HG02970 (cell line): ENCODE measurements around the gene FAM222B.
"Not testable (repeated sequence)": the region's sequence is repeated elsewhere in the genome, so short reads cannot be mapped to it uniquely, and the experiment has no call there.

Experiments used
- ATAC-seq: cut with Tn5 transposase; IDR thresholded peaks from one replicate; pipeline ENCODE4 v1.9.1; 2021; ENCODE audit warnings: mild to moderate bottlenecking, moderate library complexity, moderate number of reproducible peaks; ENCODE audit not compliant: unreplicated experiment, low FRiP score

FAM222B gene

GRCh38 chr17:28842282-28843012, at the start of gene FAM222B:
Gene FAM222B (minus strand): TSS chr17:28842790. CDS start chr17:28766667, 76,123 bp downstream.
- peak; percentile 81 for ATAC-seq

DNA sequence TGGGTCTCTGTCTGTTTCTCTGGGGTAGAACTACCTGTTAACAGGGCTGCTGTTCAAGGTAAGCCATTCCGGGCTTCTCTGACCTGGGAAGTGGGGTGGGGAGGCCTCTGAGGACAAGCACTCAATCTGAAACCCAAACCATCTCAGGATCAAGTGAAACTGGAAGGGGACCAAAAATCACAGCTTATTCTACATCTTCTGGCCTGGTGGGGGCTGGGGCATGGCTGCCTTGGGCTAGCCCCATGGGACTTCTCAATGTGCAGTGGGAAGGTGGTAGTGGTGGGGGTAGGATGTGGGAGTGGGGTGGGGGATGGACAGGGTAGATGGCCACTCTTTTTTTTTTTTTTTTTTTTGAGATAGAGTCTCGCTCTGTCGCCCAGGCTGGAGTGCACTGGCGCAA, 49.4 kb upstream of the FAM222B start:
- no peak for ATAC-seq

GRCh38 chr17:28891201-28891600, 48.6 kb upstream of the FAM222B start:
- no peak for ATAC-seq

DNA sequence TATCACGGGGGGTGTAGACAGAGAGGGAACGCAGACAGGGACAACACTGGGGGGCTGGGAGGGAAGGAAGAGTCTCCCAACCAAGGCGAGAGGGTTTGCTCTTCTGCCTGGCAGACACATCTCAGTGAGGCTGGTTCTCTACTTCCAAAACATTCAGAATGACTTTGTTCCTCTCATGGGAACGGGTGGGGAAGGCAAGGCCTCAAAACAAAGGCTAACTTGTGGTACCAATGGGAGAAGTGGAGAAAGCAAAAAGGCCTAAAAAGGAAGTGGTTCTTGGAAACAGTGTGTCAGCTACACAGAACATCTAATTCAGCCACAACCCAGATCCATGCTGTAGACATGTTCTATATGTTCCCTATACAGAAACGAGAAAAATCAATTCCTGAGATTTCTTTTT, 47.4 kb upstream of the FAM222B start:
- ATAC-seq, result no peak

- no peak for ATAC-seq
Measured at GRCh38 chr17:28888832-28889231, 46.2 kb upstream of the FAM222B start.

- no peak for ATAC-seq
Measured at GRCh38 chr17:28887871-28888471, 45.4 kb upstream of the FAM222B start.

- no peak for ATAC-seq
Measured at GRCh38 chr17:28885951-28886350, 43.4 kb upstream of the FAM222B start.

DNA sequence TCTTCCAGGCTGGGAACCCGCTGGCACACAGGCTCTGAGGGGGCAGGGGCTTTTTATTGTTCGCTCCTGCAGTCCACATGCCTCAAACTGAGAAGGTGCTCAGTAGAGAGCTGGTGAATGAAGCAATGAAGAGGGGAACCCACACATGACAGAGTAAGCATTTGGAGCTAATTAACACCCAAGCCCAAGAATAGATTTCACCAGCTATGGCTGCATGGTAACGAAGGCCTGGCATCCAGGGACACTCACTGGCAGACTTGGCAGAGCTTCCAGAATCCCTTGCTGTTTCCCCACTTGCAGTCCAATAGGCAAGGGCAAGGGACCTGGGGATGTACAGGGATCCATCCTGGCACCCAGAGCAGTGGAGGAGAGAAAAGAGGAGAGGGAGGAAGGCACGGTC, 42.8 kb upstream of the FAM222B start:
- no peak for ATAC-seq

GRCh38 chr17:28883967-28884702, 41.5 kb upstream of the FAM222B start:
- no peak for ATAC-seq

DNA sequence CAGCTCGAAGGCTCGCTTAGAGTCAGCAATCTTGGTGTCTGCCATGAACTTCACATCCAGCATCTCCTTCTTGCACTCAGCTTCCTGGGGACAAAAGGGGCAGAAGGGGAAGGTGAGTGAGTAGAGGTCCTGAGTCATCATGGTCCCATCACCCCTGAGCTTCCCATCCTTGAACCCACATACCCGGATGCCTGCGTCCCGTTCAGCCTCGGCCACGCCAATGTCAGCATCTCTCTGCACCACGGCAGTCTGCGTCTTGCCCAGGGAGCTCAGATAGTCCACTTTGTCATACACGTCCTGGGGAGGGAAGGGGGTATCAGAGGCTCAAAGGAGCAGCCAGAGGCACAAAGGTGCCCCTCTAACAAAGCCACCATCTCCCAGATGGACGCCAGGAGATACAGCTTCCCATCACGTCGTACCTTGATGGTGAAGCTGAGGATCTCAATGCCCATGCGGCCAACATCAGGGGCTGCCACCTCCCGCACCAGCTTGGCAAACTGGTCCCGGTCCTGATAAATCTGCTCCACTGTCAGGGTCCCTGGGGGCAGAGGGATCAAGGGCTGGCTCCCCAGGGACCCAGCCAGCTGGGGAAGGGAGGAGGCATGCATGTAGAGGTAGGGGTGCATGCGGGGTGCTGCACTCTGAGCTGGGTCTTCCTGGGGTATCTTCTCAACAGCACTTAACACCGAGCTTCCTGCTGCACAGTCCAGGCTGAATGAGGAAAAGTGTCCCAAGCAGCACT, 39.7 kb upstream of the FAM222B start:
- no peak for ATAC-seq

DNA sequence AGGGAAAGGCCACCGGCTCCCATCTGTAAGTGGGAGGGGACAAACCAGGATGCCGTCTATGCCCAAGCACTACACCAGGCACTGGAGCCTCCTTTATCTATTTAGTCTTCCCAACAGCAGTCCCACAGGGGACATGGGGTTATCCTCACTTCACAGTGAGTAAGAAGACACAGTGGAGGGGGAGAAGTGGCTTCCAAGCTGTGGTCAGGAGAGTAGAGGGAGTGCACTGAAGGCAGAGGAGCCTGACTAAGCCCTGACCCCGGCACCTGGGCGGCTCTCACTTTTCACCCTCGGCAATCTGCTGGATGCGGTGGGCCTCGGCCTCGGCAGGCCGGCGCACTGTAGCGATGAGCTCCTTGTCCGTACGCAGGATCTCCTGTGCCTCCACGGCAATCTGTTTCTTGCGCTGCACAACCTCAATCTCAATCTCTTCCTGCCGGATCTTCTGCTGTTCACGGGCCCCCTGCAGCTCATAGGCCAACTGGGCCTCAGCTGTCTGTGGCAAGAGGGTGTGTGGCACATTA, 39.0 kb upstream of the FAM222B start:
- no peak for ATAC-seq

GRCh38 chr17:28880572-28880945, 38.0 kb upstream of the FAM222B start:
- no peak for ATAC-seq

DNA sequence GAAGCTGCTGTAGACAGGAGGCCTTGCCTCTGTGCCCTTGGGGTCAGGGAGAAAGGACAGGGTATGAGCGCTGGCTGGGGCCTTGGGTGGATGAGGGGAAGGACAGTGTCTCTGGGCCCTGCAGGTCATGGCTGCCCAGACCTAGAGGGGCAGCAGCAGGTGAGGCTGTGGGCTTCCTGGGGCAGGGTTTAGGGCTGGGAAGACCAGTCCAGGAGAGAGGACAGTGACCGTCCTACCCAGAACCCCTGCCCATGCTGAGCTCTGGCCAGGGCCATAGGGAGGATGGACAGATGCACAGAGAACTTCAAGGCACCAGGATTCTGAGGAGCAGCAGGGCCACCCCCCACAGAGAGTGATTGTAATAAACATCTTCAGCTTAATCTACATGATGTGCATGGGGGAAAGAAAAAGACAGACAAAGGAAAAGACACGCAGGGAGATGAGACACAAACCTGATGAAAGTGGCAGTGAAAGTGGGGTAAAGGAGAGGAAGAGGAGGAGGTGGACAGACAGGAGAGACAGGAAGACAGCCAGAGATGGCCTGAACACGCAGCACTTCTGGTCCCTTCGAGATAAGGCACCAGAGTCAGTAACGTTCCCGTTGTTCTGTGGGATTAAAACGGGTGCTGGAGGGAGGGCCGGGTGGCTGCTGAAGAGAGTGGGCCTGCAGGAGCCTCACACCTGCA, 37.4 kb upstream of the FAM222B start:
- ATAC-seq, result no peak

DNA sequence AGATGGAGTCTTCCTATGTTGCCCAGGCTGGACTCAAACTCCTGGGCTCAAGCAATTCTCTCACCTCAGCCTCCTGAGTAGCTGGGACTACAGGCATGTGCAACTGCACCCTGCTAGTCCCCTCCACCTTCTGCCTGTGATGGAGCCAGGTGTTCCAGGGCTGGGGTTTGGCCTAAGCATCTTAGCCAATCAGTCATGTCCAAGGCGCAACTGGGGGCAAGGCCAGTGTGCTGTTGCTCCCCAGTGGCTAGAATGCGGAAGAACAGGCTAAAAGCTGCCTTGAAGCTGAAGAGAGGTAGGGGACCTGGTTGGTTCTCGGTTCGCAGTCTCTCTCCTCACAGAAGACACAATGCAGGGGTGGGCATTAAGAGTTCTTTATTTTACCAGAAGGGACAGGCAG, 36.4 kb upstream of the FAM222B start:
- no peak for ATAC-seq

DNA sequence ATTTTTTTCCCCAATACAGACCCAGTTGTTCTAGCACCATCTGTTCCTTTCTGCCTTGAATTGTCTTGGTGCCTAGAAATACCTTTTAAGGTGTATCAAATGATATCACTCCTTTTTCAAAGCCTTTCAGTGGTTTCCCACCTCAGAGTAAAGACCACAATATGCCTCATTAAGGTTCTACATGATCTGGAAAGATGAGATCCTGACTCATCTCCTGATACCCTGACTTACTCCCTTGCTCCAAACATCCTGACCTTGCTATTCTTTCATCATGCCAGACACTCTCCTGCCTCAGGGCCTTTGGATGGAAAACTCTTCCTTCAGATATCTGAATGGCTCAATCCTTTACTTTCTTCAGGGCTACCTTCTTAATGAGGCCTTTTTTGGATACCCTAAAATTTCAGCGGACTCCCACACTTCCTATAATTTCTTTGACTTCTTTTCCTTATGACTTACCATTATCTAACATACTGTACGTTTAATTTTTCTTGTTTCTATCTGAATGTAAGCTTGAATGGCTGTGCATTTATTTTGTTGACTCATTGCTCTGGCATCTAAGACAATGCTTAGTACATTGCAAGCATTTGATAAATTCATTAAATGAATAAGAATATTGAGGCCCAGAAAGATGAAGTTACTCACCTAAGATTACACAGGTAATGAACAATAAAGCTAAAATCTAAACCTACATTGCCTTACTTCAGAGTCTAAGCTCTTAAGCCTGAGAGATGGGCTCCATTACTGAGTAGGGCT, 35.7 kb upstream of the FAM222B start:
- no peak for ATAC-seq

GRCh38 chr17:28877150-28877711, 34.6 kb upstream of the FAM222B start:
- ATAC-seq, result not testable (repeated sequence)

DNA sequence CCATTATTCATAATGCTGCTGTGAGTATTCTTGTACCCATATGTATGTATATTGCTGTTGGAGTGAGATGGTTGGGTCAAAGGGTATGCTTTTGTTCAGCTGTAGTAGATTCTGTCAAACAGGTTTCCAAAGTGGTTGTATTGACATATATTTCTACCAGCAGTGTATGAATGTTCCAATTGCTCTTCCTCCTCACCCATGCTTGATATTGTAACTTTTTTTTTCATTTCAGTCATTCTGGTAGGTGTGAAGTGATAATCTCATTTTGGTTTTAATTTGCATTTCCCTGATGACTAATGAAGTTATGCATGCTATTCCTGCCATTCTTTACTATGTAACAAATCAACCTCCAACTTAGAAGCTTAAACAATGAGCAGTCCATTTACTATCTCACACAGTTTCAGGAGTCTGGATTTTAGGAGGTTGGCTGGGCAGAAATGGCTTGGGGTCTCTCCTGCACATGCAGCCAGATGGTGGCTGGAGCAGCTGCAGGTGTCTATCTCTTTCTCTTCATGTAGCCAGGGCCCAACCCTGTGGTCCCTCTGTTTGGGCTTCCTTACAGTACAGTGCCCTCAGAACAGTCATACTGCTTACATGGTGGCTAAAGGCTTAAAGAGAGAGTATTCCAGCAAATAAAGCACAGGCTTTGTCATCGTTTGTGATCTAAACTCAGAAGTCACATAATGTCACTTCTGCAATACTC, 33.4 kb upstream of the FAM222B start:
- ATAC-seq, result no peak

GRCh38 chr17:28874750-28875149, 32.2 kb upstream of the FAM222B start:
- ATAC-seq, result no peak

- ATAC-seq, result no peak
Measured at GRCh38 chr17:28873839-28874238, 31.2 kb upstream of the FAM222B start.
